Measurements from ENCODE around the gene RAB11B.
A peak's percentile ranks its signal among the peaks of the same experiment; 100 is the strongest.
"Not testable (repeated sequence)": the region's sequence is repeated elsewhere in the genome, so short reads cannot be mapped to it uniquely, and the experiment has no call there.

The RAB11B gene

DNA sequence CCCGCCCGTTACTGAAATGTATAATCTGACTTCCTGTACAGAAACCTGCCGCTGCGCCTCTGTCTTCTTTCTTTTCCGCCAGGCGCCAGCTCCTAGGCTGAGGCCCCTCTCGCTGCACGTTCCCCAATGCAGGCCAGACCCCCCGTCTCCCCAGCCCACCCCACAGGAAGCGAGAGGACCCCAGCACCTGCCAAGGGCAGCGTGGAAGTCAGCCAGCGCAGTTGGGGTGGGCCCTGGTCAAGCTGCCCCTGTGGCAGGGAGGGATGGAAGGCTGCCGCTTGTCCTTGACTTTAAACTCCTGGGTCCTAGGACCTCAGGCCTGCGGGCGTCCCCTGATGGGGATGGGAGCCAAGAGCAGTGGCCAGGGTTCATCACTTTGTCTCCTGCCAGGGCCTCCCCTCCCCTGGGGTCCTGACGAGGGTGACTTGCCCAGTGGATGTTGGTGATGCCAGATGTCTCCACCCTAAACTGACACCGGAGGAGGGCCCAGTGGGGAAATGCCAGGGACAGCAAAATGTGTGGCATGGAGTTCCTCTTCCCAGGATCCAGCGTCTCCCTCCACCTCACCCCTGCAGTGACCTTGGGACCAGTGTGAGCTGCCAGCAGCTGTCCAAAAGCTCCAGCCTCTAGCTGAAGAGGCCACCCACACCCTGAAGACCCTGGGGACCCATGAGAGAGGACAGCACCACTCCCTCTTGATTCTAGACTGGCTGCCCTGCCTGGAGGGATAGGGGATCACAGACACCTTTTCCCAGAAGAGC is 14.4 kb downstream of the RAB11B start:
- no peak overlapping the region for H3K4me3 ChIP-seq (ENCODE audit: low read depth, low read length)
- in situ Hi-C loops (cut with HindIII; ENCODE audit: low sequenced_read_pairs), result no loop called here
- DNase-seq (ENCODE audit: low read depth), result no peak
- TF ChIP-seq, protein P1, sequence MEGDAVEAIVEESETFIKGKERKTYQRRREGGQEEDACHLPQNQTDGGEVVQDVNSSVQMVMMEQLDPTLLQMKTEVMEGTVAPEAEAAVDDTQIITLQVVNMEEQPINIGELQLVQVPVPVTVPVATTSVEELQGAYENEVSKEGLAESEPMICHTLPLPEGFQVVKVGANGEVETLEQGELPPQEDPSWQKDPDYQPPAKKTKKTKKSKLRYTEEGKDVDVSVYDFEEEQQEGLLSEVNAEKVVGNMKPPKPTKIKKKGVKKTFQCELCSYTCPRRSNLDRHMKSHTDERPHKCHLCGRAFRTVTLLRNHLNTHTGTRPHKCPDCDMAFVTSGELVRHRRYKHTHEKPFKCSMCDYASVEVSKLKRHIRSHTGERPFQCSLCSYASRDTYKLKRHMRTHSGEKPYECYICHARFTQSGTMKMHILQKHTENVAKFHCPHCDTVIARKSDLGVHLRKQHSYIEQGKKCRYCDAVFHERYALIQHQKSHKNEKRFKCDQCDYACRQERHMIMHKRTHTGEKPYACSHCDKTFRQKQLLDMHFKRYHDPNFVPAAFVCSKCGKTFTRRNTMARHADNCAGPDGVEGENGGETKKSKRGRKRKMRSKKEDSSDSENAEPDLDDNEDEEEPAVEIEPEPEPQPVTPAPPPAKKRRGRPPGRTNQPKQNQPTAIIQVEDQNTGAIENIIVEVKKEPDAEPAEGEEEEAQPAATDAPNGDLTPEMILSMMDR (IDR thresholded peaks at IDR 0.05; ENCODE audit: low read depth, low read length, missing control alignments), result no peak

DNA sequence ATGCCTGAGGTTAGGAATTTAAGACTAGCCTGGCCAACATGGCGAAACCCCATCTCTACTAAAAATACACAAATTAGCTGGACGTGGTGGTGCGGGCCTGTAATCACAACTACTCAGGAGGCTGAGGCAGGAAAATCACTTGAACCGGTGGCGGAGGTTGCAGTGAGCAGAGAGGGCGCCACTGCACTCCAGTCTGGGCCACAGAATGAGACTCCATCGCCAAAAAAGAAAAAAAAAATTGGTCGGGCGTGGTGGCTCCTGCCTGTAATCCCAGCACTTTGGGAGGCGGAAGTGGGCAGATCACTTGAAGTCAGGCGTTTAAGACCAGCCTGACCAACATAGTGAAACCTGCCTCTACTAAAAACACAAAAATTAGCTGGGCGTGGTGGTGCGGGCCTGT is 20.6 kb downstream of the RAB11B start:
- DNase-seq (ENCODE audit: low read depth); H3K4me3 ChIP-seq (ENCODE audit: low read depth, low read length); in situ Hi-C loops (cut with HindIII; ENCODE audit: low sequenced_read_pairs): not testable (repeated sequence)

DNA sequence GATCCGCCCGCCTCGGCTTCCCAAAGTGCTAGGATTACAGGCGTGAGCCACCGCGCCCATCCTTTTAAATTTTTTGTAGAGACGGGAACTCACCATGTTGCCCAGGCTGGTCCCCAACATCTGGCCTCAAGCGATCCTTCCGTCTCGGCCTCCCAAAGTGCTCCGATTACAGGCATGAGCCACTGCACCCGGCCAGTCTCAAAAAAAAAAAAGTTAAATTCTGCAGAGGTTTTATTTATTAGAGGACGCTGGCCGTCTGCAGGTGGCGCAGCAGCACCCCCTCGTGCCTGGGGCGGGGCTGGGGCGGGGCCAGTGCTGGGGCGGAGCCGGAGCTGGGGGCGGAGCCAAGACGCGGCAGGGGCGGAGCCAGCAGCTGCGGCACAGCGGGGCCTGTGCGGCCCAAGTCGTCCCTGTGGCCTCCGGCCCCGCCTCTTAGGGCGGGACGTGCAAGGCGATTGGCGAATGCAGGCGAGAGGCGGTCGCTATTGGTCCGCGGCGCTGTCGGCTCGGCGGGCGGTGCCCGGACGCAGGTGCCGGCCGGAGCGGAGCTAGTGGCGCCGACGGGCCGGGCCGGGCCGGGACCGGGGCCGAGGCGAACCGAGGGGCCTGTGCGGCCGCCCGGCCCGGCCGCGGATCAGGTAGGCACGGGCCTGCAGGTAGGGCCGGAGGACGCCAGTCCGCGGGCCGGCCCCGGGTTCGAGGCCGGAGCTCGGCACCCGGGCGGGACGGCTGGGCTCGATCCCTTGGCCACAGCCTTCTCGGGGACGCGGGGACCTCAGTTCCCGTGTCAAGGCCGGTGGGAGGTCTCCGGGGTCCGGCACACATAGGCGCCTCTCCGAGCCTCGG is 22.8 kb downstream of the RAB11B start, which contains the start of gene MARCHF2:
Gene MARCHF2, plus strand, starts transcription at position 523 of the 846 bp plus-strand sequence. CDS start 8,536 bp downstream, outside the sequence.
- peak; percentile 89 for DNase-seq (ENCODE audit: low read depth)
- peak within 1 kb of the TSS; percentile 50 for H3K4me3 ChIP-seq (ENCODE audit: low read depth, low read length)
- in situ Hi-C loops (cut with HindIII; ENCODE audit: low sequenced_read_pairs), result no loop called here
- TF ChIP-seq, protein P1 (IDR thresholded peaks at IDR 0.05; ENCODE audit: low read depth, low read length, missing control alignments), result peak; percentile 44

DNA sequence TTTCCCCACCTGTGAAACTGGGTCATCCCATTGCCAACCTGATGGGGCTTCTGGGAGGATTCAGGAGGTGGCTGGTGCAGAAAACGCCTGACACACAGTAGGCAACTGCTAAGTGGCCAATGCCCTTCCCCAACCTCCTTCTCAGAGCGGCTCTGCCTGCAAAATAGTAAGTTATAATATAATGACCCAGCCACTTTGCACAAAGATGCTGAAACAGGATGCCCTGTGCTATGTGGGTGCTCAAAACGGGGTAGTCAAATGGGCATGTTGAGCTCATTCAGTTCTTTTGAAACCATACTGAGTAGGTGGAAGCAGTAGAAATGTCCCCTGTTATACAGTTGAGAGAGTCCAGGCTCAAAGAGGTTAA is 23.5 kb downstream of the RAB11B start:
- DNase-seq (ENCODE audit: low read depth), result no peak
- in situ Hi-C loops (cut with HindIII; ENCODE audit: low sequenced_read_pairs), result no loop called here
- TF ChIP-seq, protein P1 (IDR thresholded peaks at IDR 0.05; ENCODE audit: low read depth, low read length, missing control alignments), result no peak
- H3K4me3 ChIP-seq (ENCODE audit: low read depth, low read length), result peak overlapping the region; percentile 50

DNA sequence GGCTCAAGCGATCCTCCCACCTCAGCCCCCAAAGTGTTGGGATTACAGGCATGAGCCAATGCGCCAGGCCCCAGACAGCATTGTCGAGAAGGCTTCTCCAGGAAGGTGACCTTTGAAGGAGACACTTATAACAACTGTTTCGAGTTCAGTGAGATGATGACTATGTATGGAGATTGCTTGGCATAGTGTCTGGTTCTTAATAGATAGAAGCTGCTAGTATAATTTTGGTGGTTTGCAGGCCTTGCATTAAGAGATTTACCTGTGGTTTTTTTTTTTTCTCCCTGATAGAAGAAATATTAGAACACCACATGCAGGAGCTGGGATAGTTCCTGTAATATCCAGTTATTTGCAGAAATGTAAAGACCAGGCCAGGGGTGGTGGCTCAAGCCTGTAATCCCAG is 26.6 kb downstream of the RAB11B start:
- TF ChIP-seq, protein P1 (IDR thresholded peaks at IDR 0.05; ENCODE audit: low read depth, low read length, missing control alignments), result no peak
- in situ Hi-C loops (cut with HindIII; ENCODE audit: low sequenced_read_pairs), result no loop called here
- DNase-seq (ENCODE audit: low read depth), result no peak

DNA sequence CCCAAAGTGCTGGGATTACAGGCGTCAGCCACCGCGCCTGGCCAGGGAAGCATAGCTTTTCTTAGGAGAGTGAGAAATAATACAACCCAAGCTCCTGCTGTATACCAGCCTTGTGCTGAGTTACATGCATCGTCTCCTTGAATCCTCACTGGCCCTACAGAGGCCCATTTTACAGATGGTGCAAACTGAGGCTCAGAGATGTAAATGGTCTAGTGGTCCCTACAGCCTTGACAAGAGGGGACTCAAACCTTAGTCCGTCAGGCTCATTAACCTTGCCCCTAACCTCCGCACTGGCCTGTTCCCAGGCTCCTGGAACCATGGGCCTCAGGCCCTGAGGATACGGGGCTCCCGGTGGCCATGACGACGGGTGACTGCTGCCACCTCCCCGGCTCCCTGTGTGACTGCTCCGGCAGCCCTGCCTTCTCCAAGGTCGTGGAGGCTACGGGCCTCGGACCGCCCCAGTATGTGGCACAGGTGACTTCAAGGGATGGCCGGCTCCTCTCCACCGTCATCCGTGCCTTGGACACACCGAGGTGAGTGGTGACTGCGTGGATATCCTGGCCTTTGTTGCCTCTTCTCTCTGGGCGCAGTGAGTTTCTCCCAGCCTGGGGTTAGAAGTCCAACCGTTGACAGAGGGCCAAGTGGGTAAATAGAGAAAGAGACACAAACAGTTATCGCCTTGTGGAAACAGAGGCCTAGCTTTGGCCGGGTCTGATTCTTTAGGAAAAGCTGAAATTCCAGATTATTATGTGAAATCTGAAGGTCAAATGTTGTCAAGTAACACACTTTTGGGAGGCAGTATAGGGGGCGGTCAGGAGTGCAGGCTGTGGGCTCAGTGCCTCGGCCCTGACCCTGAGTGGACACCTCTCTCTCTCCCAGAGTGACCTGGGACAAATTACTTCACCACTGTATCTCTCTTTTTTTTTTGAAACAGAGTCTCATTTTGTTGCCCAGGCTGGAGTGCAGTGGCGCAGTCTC is 31.6 kb downstream of the RAB11B start:
- TF ChIP-seq, protein P1 (IDR thresholded peaks at IDR 0.05; ENCODE audit: low read depth, low read length, missing control alignments), result no peak
- in situ Hi-C loops (cut with HindIII; ENCODE audit: low sequenced_read_pairs), result no loop called here
- H3K4me3 ChIP-seq (ENCODE audit: low read depth, low read length), result no peak overlapping the region
- no peak for DNase-seq (ENCODE audit: low read depth)

More for the DNA sequence above, 26.6 kb downstream of the RAB11B start:
- no peak overlapping the region for H3K4me3 ChIP-seq (ENCODE audit: low read depth, low read length)

Measured in astrocyte of the cerebellum (primary cell).